Measurements from ENCODE around the gene ROBO3.

The ROBO3 gene

GRCh38 chr11:124864176-124864891 is 898 bp upstream of the ROBO3 start:
- Mint-ChIP-seq H3K4me1 (ENCODE audit: low read depth in 2 of 2) (peaks cover 20% of the 10 kb centered on the region in 2 donors), H3K36me3 (ENCODE audit: insufficient read depth) (peaks cover 3% of the 10 kb centered on the region), H3K9me3 (no peaks in the 10 kb centered on the region), H3K4me3 (no peak overlapping the region), H3K27me3 (peaks cover 86 to 93% of the 10 kb centered on the region in 2 donors), H3K27ac (no peak overlapping the region)
- ATAC-seq (replicated peaks) (no peak), DNase-seq (no peak)

- ATAC-seq (replicated peaks) (no peak), DNase-seq (no peak)
- peaks cover 22 to 23% of the 10 kb centered on the region in 2 donors for H3K4me1 Mint-ChIP-seq (ENCODE audit: low read depth in 2 of 2)
- peaks cover 3% of the 10 kb centered on the region for H3K36me3 Mint-ChIP-seq (ENCODE audit: insufficient read depth)
- peaks cover 91 to 94% of the 10 kb centered on the region in 2 donors for H3K27me3 Mint-ChIP-seq
- H3K4me3 Mint-ChIP-seq, result no peak overlapping the region
- no peak overlapping the region for H3K27ac Mint-ChIP-seq
- no peaks in the 10 kb centered on the region for H3K9me3 Mint-ChIP-seq
Observed at GRCh38 chr11:124864892-124865180, 396 bp upstream of the ROBO3 start.

- no peaks in the 10 kb centered on the region for H3K9me3 Mint-ChIP-seq
- peak; percentile 69 for ATAC-seq (replicated peaks)
- H3K4me3 Mint-ChIP-seq, result peak overlapping the region in 1 of 2 donors; percentile 45
- H3K27ac Mint-ChIP-seq, result no peak overlapping the region
- peaks cover 3% of the 10 kb centered on the region for H3K36me3 Mint-ChIP-seq (ENCODE audit: insufficient read depth)
- peaks cover 22 to 23% of the 10 kb centered on the region in 2 donors for H3K4me1 Mint-ChIP-seq (ENCODE audit: low read depth in 2 of 2)
- H3K27me3 Mint-ChIP-seq, result peaks cover 93 to 94% of the 10 kb centered on the region in 2 donors
- DNase-seq, result peak; percentile 31 to 47 (median 42)
Observed at GRCh38 chr11:124865902-124866851, 945 bp downstream of the ROBO3 start.

- Mint-ChIP-seq H3K27ac (no peak overlapping the region), H3K36me3 (ENCODE audit: insufficient read depth) (peaks cover 3% of the 10 kb centered on the region), H3K4me3 (no peak overlapping the region), H3K9me3 (no peaks in the 10 kb centered on the region), H3K4me1 (ENCODE audit: low read depth in 2 of 2) (peaks cover 21 to 22% of the 10 kb centered on the region in 2 donors), H3K27me3 (peaks cover 78 to 94% of the 10 kb centered on the region in 2 donors)
- DNase-seq (no peak), ATAC-seq (replicated peaks) (peak; percentile 43)
Observed at GRCh38 chr11:124867700-124868099, 2.5 kb downstream of the ROBO3 start.

- ATAC-seq (replicated peaks) (no peak), DNase-seq (no peak)
- no peaks in the 10 kb centered on the region for H3K9me3 Mint-ChIP-seq
- H3K4me1 Mint-ChIP-seq (ENCODE audit: low read depth in 2 of 2), result peaks cover 17 to 19% of the 10 kb centered on the region in 2 donors
- peak overlapping the region; percentile 20 to 52 for H3K4me3 Mint-ChIP-seq
- H3K27ac Mint-ChIP-seq, result no peak overlapping the region
- peaks cover 3% of the 10 kb centered on the region for H3K36me3 Mint-ChIP-seq (ENCODE audit: insufficient read depth)
- H3K27me3 Mint-ChIP-seq, result peaks cover 78 to 94% of the 10 kb centered on the region in 2 donors
Observed at GRCh38 chr11:124868331-124869274, 3.4 kb downstream of the ROBO3 start.

- Mint-ChIP-seq H3K27me3 (peaks cover 71 to 94% of the 10 kb centered on the region in 2 donors), H3K4me3 (peak overlapping the region; percentile 20 to 52), H3K9me3 (no peaks in the 10 kb centered on the region), H3K36me3 (ENCODE audit: insufficient read depth) (peaks cover 3% of the 10 kb centered on the region), H3K4me1 (ENCODE audit: low read depth in 2 of 2) (peaks cover 15 to 19% of the 10 kb centered on the region in 2 donors), H3K27ac (no peak overlapping the region)
- DNase-seq (no peak), ATAC-seq (replicated peaks) (no peak)
Observed at GRCh38 chr11:124869331-124869730, 4.1 kb downstream of the ROBO3 start.

- no peak overlapping the region for H3K27ac Mint-ChIP-seq
- DNase-seq, result no peak
- no peak for ATAC-seq (replicated peaks)
- H3K27me3 Mint-ChIP-seq, result peaks cover 70 to 97% of the 10 kb centered on the region in 2 donors
- H3K36me3 Mint-ChIP-seq (ENCODE audit: insufficient read depth), result peaks cover 3% of the 10 kb centered on the region
- H3K4me1 Mint-ChIP-seq (ENCODE audit: low read depth in 2 of 2), result peaks cover 15 to 19% of the 10 kb centered on the region in 2 donors
- H3K9me3 Mint-ChIP-seq, result no peaks in the 10 kb centered on the region
- peak overlapping the region in 1 of 2 donors; percentile 30 for H3K4me3 Mint-ChIP-seq
Observed at GRCh38 chr11:124869856-124870387, 4.7 kb downstream of the ROBO3 start.

- H3K9me3 Mint-ChIP-seq, result no peaks in the 10 kb centered on the region
- no peak overlapping the region for H3K4me3 Mint-ChIP-seq
Observed at GRCh38 chr11:124870430-124870829, 5.2 kb downstream of the ROBO3 start.

GRCh38 chr11:124872280-124872679 is 7.0 kb downstream of the ROBO3 start:
- Mint-ChIP-seq H3K27me3 (peaks cover 55 to 89% of the 10 kb centered on the region in 2 donors), H3K27ac (no peak overlapping the region), H3K4me1 (ENCODE audit: low read depth in 2 of 2) (peaks cover 17 to 21% of the 10 kb centered on the region in 2 donors), H3K36me3 (ENCODE audit: insufficient read depth) (peaks cover 8% of the 10 kb centered on the region), H3K4me3 (no peak overlapping the region), H3K9me3 (no peaks in the 10 kb centered on the region)
- no peak for ATAC-seq (replicated peaks)
- DNase-seq, result no peak

More at GRCh38 chr11:124870430-124870829, 5.2 kb downstream of the ROBO3 start:
- Mint-ChIP-seq H3K27me3 (peaks cover 69 to 100% of the 10 kb centered on the region in 2 donors), H3K4me1 (ENCODE audit: low read depth in 2 of 2) (peaks cover 16 to 20% of the 10 kb centered on the region in 2 donors), H3K27ac (no peak overlapping the region), H3K36me3 (ENCODE audit: insufficient read depth) (peaks cover 5% of the 10 kb centered on the region)
- DNase-seq (no peak), ATAC-seq (replicated peaks) (no peak)

GRCh38 chr11:124872741-124873140 is 7.5 kb downstream of the ROBO3 start:
- peaks cover 9% of the 10 kb centered on the region for H3K36me3 Mint-ChIP-seq (ENCODE audit: insufficient read depth)
- peaks cover 20 to 21% of the 10 kb centered on the region in 2 donors for H3K4me1 Mint-ChIP-seq (ENCODE audit: low read depth in 2 of 2)
- ATAC-seq (replicated peaks) (no peak), DNase-seq (no peak)
- H3K27ac Mint-ChIP-seq, result no peak overlapping the region
- H3K27me3 Mint-ChIP-seq, result peaks cover 50 to 89% of the 10 kb centered on the region in 2 donors
- no peaks in the 10 kb centered on the region for H3K9me3 Mint-ChIP-seq
- H3K4me3 Mint-ChIP-seq, result no peak overlapping the region

GRCh38 chr11:124873951-124874350 is 8.7 kb downstream of the ROBO3 start:
- Mint-ChIP-seq H3K4me3 (no peak overlapping the region), H3K27ac (no peak overlapping the region), H3K9me3 (no peaks in the 10 kb centered on the region), H3K4me1 (ENCODE audit: low read depth in 2 of 2) (peaks cover 17 to 25% of the 10 kb centered on the region in 2 donors), H3K27me3 (peaks cover 38 to 89% of the 10 kb centered on the region in 2 donors), H3K36me3 (ENCODE audit: insufficient read depth) (peaks cover 9% of the 10 kb centered on the region)
- no peak for DNase-seq
- no peak for ATAC-seq (replicated peaks)

- peaks cover 13 to 19% of the 10 kb centered on the region in 2 donors for H3K4me1 Mint-ChIP-seq (ENCODE audit: low read depth in 2 of 2)
- no peaks in the 10 kb centered on the region for H3K9me3 Mint-ChIP-seq
- ATAC-seq (replicated peaks) (no peak), DNase-seq (no peak)
- peaks cover 9% of the 10 kb centered on the region for H3K36me3 Mint-ChIP-seq (ENCODE audit: insufficient read depth)
- H3K4me3 Mint-ChIP-seq, result peak overlapping the region; percentile 80 to 83
- H3K27me3 Mint-ChIP-seq, result peaks cover 31 to 89% of the 10 kb centered on the region in 2 donors
- no peak overlapping the region for H3K27ac Mint-ChIP-seq
Observed at GRCh38 chr11:124874571-124875255, 9.5 kb downstream of the ROBO3 start.

Measured in effector memory CD8-positive, alpha-beta T cell (primary cell).